T-helper 9 cell (primary cell): Measurements from ENCODE around the gene NMRK1.

ENCODE experiments used
- DNase-seq: peaks from one replicate; pipeline ENCODE4 v3.0.0-alpha.2; 2020

Gene NMRK1

DNA sequence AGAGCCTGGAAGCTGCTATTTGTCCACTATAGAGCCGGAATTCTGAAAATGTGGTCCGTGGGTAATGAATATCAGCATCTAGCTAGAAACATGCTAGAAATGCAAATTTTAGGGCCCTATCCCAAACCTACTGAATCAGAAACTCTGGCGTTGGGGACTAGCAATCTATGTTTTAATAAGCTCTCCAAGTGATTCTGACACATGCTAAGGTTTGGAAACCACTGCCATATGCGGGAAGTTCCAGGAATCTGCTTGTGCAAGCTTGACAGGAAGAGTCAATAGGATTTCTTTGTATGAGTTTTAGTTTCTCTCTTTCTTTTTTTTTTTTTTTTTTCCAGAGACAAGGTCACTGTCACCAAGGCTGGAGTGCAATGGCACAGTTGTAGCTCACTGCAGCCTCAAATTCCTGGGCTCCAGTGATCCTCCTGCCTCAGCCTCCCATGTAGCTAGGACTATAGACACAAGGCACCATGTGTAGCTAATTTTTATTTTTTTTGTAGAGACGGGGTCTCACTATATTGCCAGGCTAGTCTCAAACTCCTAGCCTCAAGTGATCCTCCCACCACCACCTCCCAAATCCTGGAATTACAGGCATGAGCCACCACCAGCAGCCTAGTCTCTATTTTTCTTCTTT is 33.5 kb downstream of the NMRK1 start:
- no peak for DNase-seq

DNA sequence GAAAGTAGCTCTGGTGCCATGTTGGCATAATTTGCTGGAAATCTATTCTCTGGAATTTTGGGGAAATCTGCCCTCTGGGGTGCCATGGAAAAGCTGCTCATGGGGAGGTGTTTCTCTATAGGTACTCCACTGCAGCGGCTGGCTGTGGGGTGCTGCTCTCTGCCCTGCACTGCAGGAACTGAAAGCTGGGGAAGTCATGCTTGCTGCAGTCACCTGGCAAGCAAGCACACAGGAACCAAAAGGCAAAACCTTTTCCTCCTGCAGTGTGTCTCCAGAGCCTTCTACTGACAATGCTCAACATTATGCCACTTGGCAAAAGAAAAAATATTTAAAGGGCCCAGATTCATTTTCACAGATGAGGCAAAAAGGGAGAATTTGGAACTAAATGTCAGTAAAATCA is 34.1 kb downstream of the NMRK1 start:
- DNase-seq: no peak

DNA sequence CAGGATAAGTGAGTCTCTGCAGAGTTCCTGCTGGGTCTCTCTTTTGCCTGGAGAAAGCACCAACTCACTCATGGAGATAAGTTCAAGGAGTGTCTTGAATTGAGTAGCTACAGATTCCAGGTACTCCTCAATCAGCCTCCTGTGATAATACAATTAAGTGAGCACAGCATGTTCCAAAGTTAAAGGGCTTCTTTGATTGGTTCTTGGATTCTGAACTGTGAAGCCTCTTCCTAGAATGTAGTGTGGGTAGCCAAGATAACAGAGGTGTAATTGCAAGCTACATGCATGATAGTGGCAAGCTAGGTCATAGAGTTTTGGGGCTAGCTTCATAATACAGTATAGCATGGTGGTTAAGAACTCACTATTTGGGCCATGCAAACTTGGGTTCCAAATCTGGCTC is 36.7 kb downstream of the NMRK1 start:
- DNase-seq: no peak

DNA sequence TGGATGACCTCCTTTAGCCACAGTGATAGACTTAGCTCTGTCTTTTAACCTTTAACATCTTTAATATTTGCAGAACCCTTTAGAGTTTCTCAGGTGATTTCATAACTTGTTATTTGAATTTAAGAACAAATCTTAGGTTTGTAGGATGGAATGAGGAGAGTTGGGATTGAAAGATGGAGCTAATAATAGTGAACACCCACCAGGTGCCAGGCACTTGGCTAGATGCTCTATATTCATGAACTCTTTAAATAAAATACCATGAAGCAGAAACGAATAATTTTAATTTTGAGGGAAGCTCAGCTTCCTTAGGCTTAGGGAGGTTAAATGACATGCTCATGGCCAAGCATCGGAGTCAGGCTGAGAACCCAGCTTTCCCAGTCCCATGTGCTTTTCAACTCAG is 40.4 kb downstream of the NMRK1 start:
- no peak for DNase-seq

DNA sequence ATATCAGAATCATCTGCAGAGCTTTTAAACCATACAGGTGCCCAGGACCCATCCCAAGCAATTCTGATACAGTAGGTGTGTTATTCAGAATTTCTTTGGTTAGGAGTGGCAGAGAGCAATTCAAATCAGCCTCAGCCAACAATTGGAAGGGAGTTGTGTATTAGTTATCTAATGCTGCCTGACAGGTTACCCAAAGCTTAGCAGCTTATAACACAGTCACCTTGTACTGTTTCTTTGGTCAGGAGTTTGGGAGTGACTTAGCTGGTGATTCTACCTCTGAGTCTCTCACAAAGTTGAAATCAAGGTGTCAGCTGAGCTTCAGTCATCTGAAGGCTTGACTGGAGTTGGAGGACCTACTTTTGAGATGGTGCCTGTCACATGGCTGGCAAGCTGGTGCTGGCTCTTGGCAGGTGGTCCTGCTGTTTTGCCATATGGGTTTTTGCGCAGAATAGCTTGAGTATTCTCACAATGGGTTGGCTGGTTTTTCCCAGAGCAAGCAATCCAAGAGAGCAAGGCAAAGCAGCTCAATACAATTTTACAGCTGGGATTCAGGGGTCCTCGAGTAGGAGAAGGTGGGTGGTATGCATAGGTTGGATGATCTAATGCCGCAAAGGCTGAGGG is 41.1 kb downstream of the NMRK1 start:
- DNase-seq: no peak

DNA sequence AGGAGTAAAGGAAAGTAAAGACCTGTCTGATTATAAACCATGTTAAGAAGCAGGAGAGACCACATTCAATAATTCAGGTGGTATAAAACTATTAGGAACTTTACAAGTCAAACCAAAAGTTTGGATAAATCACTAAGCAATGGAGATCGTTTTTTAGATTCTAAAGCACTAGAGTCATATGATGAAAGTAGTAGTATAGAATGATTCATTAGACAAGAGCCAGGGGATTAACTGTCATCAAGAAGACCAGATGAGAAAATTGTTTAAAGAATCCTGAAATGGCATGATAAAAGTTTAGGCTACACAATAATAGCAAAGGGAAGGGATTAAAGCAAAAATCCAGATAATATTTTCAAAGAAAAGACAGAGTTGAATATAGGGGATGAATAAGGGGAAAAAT is 46.9 kb downstream of the NMRK1 start:
- DNase-seq: no peak

DNA sequence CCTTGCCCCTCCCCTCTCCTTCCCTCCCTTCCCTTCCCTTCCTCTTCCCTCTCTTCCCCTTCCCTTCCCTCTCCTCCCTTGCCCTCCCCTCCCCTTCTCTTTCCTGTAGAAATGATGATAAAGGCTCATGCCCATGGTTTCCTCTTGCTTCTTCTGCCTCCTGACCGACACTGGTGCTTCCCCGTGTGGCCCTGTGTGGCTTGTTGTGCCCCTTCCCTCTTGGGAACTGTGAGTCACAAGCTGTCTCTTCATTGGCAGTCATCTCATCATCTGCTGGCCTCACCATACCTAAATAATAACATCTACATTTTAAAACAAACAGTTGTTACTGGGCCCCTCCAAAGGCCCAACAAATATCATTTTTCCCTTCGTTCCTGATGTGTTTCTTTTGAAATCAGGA is 48.2 kb downstream of the NMRK1 start:
- no peak for DNase-seq

DNA sequence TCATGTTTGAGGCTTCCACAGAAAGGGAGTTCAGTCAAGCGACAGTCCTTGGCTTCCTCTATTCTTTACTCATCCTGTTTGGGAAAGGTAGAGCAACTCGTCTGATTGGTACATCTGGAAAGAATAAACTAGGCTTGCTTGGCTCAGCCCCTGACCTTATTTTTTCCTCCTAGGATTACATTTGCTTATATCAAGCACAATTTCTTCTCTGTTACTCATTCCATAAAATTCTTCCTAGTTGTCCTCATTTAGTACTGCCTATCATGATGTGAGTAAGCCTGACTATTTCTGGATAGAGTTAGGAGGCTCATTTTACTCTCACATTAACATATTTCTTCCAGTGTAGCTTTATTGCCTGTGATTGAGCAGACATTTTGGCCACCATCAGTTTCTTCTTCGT is 48.9 kb downstream of the NMRK1 start:
- DNase-seq: no peak

DNA sequence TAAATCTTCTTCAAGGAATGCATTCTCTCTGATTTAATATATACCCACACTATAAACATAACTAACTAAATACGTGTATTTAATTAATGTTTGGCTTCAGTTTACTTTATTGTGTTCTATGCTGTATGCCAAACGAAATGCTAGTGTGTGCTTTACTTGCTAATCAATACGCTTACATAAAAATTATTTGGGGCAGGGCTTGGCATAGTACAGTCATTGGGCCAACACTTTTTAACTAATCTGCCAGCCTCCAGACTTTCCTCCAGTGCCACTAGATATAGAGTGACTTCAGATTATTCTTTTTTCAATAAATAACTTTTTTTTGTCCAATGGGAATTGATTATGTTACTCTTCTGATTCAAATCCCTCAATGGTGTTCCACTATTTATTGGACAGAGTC is 51.2 kb downstream of the NMRK1 start:
- no peak for DNase-seq

DNA sequence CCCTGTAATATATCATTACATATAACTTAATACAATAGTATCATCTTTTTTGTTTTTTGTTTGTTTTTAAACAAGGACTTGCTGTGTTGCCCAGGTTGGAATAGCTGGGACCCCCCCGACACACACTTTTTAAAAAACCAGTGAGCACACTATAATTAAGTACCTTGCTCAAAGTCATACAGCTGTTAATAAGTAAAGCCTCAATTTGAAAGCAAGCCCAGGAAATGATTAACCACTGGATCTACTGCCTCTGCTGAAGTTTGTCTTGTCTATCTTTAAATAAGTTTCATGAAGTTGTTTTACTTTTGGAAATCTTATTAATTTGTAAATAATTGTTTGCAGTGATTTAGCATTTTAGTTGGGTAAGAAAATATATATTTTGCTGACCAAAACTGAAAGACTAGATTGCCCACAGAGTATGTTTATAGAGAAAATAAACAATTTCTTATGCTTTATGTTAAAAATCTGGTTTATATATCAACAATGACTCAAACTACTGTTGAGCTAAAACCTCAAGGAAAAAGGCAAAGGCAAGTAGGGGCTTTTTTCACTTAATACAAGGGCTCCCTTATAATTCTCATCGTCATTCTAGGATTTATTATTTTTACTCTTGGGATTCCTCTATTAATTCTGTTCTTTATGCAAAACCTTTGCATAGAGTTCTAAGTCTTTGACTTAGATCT is 54.0 kb downstream of the NMRK1 start:
- no peak for DNase-seq

DNA sequence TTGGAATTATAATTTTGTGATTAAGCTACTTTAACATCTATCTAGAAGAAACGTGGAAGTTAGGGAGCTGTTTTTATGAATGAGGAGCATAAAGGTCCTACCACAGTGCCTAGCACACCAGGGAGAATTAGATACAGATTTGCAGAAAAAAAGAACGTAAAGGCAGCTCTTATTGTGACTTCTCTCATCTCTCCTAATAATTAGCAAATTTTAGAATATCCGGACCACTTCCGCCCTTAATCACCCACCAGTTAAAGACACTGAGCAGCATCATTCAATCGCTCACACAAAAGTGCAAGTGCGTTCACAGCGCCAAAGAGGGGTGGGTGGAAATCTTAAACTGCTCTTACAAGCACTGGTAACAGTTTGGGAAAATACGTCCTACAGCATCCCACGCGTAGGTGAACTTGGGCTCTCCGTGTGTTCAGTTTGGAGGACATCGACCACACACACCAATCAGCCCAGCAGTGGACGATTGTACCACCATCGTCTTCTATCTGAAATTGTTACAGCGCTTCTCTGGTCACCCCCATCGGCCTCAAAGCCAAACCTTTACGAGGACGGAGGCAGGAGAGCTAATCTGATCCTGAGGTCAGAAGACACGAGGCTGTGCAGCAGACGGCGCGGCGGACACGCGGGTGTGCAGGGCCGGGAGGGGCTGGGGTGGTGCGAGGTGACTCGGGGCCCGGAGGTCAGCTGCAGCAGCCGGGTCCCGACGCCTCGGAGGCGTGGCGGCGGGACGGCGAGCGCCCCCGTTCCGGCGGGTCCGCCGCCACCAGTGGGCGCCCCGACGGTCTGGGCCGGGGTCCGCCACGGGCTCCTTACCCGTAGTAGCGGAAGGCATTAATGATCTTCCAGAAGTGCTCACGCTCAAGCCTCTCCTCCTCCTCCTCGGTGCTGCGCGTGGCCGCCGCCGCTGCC is 60.5 kb downstream of the NMRK1 start:
- no peak for DNase-seq

DNA sequence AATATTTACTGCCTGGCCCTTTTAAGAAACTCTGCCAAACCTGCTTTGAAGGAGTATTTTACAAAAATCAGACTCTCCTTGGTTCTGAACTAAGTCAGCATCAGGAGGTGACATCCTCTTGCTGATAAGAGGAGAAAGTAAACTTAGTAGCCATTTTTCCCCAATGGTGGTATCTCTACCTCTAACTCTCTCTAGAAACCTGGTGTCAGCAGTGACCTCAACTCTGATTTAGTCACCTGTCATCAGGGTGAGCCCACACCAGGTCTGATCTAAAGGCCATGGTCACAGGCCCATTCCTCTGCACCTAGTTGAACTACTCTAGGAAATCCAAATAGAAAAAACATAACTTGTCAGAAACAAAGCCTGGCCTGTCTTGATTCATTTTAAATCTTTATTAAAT is 64.1 kb downstream of the NMRK1 start:
- no peak for DNase-seq

DNA sequence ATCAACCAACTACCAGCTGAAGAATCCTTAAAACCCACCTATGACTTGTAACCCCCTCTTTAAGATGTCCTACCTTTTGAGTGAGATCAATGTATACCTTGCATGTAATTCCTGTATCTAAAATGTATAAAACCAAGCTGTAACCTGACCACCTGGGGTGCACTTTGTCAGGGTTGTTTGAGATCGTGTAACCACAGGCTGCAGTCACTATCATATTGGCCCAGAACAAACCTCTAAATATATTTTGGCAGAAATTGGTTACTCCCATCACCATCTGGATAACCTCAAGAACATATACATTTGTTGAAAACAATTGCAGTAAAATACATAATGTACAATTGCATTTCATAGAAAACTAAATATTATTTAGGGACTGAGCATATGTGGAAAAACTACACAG is 68.3 kb downstream of the NMRK1 start:
- DNase-seq: no peak

DNA sequence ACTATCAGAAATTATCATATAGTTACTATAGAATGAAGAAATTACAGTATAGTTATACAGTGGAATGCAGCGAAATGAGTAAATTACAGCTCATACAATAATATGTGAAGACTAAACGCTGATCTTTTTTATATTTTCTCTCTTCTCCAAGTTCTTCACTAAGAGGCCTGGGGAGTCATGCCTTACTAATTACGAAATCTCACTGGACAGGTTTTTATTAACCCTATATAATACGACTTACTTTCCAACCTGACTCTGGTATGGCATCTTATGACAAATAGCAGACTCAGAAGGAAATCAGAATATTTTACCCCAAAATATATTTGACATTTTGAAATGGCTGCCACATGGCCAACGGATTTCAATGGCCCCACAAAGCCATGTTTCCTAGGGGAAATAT is 68.9 kb downstream of the NMRK1 start:
- DNase-seq: no peak

DNA sequence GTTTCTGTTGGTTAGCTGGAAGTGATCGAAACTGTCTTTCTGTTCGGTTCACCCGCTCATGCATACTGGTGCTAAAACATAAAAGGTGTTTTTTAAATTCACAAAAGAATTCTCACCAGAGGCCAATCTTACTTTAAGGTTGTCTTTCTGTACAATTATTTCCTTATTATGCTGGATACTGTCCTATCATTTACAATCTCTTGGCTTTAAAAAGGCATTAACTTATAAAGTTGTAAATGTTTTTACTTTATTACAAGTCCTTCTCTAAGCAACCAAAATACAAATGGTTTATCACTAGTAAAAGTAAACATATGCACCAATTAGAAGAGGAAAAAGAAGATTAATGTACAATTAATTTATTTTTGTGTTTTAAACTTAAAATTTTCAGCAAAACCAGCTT is 70.6 kb downstream of the NMRK1 start:
- no peak for DNase-seq

DNA sequence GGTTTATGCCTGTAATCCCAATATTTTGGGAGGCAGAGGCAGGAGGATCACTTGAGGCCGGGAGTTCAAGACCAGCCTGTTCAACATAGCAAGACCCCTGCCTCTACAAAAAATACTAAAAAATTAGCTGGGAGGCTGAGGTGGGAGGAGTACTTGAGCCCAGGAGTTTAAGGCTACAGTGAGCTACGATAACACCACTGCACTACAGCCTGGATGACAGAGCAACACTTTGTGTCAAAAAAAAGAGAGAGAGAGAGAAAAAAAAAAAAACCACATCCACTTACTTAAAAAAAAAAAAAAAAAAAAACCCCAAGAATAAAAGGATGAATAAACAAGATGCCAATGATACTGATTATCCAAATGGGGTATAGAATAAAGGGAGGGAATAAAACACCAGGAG is 74.2 kb downstream of the NMRK1 start:
- no peak for DNase-seq
